ENCODE data around the gene NTRK2.

NTRK2 gene

DNA sequence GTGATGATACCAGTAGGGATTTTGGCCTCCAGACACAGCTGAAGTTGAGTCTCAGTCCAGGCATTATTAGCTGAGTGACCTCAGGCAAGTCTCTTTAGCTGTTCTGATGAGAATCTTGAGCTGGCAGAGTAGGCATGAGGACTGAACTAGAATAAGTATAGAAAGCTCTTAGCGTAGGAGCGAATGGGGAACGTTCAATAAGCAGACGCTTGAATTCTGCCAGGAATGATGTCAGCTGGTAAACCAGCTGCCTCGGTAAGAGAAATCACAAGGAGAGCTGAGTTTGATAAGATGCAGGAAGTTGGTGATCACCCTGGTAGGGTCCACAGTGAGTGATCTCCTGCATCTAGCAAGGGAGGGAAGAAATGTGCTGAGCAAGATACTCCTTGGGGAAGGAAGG is 280.4 kb downstream of the NTRK2 start:
- DNase-seq, result no peak

DNA sequence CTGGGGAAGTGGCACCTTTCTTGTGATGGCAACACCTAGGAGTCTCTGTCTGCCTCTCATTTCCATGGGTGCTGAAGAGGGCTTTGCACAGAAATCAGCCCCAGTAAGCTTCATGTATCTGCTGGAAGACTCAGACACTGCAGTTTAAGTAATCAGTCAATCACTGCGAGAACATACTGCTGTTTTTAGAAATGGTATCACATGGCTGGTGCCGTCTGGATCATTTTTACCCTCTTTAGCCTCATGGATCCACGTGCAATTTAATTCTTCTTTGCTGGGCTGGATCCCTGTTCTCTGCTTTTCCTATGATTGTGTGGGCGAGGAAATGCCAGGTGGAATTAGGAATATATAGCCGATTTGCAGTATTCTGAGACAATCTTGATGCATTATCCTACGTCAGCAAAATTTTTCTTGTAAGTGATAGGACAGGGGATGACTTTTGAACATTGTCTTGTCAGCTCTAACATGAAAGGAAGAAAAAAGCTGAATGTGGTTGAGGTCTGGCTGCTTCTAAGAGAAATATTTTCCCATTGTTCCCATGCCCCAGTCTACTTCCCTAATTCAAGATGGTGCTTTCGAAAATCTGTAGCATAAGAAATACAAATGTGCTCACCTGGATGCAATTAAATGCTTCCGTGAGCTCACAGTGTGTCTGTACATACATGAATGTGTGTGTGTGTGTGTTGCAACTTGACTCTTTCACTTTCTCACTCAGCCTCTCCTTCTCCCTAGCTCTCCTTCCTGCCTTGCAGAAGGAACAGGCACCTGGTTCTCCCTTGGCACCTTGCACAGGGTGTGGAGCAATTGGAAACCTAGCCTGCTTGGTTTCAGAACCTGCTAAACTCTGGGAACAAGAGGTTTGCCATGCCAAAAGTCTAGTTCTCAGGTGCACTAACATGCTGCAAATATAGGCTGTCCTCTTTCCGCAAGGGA is 281.6 kb downstream of the NTRK2 start:
- DNase-seq, result no peak

DNA sequence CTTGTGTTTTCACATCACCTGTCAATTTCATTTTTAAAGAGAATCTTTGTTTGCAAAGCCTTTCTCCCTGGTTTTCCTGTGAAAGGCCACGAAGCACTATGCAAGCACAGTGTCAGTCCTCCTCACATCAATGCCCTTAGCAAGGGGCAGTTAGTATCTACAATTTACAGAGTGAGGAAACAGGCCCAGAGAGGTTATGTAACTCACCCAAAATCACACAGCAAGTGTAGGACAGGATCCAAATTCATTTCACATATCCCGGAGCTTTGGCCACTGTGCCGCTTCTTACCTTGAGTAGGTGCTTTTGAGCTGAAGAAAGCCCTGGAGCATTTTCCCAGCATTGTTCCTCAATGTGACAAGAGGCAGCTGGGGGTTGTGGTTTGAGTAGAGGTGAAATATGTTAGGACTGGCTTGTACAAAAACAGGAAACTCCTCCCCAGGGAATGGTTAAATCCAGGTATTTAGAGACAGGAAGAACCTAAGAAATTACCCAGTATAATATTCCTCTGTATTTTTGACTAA is 283.8 kb downstream of the NTRK2 start:
- no peak for DNase-seq

DNA sequence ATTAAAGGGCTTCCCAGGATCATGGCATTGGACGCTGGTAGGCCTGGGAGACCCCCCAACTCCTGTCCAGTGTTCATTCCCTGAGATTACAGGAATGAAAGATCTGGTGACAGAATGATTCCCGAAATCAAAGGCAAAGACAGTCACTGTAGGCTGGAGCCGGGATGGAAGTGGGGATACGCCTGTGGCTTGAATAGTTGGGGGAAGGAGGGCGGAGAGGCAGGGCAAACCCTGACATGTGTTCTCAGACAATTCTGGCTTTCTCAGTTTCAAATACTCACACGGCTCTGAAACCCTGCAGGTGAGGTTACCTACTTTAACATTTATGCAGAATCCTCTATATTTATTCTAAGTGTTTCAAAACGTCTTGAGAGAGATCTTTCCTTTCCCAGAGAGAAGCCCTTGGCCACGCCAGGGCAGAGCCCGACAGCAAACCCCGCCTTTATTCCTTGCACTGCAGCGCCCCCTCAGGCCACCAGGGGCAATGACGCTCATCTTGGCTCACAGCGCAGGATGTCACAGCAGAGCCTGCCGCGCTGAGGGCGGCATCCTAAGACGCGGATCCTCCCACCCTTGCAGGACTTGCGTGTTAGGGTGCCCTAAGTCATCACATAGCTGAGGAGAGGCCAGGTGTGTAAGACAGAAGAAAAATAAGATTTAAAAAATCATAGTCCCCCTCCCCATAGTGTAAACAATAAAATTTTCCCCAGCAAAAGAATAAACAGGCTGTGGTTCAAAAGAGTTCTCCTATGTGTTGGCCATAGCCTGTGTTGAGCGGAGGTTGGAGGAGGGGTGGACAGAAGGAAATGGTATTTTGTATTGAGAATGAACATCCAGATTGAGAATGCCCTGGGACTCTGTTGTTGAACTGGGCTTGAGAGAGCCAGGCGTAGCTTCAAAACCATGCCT is 284.5 kb downstream of the NTRK2 start:
- DNase-seq, result peak; percentile 18

DNA sequence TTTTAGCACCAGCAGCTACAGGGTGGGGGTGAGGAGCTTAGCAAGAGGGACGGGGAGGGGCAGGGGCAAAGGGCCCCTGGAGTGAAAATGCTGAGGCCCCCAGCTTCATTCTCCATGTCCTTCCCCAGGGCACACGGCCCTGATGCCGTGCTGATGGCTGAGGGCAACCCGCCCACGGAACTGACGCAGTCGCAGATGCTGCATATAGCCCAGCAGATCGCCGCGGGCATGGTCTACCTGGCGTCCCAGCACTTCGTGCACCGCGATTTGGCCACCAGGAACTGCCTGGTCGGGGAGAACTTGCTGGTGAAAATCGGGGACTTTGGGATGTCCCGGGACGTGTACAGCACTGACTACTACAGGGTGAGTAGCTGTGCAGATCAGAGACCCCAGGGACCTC is 285.6 kb downstream of the NTRK2 start:
- DNase-seq, result no peak

DNA sequence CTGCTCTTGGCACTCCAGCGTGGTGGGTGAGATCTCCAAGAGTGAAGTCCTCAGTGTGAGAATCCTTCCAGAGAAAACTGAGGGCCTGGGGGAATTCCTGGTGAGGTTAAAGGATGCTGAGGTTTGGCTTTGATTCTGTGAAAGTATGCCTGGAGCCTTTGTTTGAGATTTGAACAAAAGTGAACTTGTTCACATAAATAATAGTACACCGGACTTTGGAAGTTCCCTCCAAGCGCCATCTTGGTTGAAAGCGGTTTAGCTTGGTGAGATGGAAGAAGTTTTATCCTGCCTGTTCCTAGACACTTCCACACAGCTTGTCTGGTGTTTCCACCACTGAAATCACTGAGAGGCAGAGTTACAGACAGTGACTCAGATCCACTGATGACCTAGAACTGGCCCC is 286.4 kb downstream of the NTRK2 start:
- DNase-seq, result no peak

DNA sequence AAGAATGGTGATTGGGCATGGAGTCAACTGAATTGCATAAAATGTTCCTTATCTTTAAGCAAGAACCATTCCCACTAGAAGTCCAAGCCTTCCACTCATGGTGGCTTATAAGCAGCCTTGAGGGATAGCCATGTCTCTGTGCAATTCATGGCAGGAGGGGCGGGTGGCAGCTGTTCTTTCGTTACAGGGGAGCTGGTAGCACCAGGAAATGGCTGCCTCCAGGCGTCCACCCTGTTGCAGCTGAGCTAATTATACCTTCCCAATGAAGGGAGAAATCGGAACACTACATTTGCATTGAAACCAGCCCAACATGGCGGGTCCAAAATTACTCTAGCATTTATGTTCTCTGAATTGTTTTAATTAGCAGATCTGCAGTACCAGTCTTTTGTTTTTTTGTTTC is 289.8 kb downstream of the NTRK2 start:
- DNase-seq, result no peak

DNA sequence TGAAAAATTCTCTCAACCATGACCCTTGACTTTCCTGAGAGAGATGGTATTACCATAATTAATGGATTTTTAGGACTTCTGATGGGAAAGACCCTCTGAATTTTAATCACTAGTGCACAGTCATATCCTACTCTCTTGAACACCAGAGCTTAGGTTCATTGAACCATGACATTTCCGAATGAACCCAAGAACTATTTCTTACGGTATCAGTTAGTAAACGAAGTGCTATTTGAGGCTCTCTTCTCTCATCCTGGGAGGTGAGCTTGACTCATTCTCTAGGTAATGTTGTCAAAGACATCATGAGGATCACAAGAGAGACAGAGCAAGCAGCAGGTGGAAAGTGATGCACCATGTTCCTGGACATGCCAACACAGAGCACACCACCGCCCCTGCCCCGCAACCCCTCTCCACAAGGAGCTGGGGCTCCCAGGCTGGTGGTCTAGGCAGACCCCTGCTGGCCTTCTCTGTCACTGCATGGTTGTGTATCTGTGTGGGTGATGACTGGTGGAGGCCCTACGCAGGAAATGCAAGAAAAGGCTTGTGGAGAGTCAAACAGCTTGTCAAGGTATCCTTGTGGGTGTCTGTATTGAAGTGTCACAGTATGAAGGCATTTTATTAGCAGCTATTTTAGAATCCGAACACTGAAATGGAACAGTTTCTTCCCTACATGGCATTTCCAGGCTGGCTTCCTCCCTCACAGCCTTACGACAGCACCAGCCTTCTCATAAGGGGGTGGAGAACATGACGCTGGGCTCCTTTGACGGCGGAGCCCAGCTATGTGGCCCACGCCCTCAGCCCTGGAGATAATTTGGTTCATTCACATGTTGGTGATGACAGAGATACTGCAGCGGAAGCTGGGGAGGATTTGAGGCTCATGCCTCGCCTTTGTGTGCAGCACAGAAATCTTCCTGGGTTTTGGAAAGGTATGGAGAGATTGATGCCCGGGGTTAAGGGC is 297.6 kb downstream of the NTRK2 start:
- DNase-seq, result no peak

DNA sequence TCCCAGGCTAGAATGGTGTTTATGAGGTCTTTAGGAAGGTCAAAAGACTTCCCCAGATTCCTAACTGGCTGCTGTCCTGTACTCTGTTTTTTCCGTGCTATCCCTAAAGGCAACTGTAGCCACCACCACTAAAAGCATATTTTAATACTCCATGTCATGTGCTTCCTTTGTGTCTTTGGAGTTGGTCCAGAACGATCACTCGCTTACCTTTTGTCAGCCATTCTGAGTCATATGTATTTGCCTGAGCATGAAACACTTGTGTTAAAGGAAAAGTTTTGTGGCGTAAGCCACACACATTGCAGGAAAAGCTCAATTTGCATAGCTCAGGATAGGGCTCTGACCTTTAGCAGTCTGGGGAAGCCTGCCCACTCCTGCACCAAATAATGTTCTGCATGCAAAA is 299.6 kb downstream of the NTRK2 start:
- no peak for DNase-seq

DNA sequence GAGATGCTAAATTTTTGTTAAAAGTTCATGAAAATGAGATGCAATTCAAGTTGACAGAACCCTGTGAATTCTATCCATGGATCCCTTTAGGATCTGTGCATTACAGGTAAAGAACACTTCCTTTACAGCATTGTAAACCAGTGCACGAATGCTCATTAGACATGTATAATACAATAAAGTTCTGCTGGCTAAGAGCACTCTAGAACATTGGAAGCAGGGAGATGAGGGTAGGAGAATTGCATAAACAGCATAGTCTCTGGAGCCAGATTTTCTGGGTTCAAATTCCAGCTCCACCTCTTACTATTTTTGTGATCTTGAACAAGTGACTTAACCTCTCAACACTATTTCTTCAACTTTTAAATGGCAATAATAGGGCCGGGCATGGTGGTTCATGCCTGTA is 300.2 kb downstream of the NTRK2 start:
- DNase-seq, result no peak

DNA sequence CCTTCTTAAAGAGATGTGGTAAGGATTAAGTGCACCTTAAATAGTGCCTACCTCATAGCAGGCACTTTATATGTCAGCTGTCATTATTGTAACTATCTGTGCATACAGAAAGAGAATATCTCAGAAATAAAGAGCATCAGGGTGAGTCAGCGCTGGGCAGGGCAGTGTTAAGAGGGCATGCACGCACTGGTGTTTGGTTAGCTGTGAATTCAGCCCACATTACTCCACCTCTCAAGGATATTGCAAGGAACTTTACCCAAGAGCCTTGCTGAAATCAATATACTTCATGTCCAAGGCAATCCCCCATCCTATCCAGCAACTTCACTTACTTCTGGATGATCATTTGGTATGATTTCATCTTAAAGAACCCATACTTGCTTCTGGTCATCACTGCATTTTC is 300.9 kb downstream of the NTRK2 start:
- no peak for DNase-seq

DNA sequence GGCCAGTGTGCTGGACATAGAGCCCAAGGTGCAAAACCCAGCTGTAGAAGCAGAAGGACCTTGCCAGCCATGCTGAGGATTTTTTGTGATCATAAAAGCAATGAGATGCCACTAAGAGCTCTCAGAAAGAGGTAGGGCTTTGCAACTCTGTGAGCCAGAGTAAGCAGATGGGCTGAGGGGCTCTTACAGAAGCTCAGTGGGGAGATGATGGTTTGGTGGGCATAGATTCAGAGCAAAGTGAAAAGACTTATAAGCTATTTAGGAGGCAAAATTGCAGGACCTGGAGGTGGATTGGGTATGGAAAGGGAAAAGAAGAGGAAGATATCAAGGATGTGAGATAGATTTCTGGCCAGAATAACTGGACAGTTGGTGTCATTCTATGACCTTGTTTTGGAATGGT is 302.0 kb downstream of the NTRK2 start:
- DNase-seq, result no peak

DNA sequence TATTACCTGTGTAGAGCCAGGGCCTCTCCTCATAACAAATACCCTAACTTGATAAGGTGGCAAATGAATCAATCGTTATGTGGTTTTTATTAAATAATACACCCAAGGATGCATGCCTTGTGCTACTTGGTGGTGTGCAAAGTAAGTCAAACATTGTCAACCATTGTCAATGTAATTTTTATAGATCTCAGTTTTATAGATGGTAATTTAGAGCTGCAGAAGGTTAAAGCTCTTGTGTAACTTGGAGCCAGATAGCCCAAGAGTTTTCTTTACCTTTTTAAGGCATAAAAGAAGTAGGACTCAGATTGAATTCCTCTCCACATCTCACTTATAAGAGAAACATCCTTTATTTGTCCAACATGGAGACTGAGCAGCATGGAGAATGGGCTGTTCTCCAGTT is 304.7 kb downstream of the NTRK2 start:
- DNase-seq, result no peak

DNA sequence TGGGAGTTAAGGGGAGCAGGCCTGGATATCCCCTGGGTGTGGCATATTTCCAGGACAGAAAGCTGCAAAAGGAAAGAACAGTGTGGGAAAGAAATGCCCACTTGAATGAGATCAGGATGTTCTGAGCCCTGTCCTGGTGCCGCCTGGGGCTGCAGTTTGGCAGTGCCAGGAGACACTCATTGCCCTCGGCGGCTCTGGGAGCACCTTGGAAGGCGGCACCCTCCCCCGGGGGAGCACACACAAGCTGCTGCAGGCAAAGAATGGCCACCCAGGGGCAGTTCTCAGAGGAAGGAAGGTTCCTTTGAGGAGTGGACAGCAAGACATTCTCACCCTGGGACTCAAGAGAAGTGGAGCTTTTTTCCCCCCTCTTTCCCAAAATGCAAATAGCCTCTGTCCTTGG is 305.3 kb downstream of the NTRK2 start:
- no peak for DNase-seq

DNA sequence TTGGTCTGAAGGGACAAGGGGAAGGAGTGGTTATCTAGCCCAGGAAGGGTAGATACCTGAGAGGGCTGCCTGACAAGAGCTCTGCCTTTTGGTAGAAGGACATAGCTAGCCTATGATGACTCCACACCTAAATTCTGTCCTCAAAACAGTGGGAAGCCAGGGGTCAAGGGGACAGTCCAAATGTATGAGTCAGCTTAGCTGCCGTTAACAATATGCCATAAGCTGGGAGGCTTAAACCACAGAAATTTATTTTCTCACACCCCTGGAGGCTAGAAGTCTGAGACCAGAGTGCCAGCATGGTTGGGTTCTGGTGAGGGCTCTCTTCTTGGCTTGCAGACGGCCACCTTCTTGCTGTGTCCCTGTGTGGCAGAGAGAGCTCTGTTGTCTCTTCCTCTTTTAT is 306.4 kb downstream of the NTRK2 start:
- no peak for DNase-seq

DNA sequence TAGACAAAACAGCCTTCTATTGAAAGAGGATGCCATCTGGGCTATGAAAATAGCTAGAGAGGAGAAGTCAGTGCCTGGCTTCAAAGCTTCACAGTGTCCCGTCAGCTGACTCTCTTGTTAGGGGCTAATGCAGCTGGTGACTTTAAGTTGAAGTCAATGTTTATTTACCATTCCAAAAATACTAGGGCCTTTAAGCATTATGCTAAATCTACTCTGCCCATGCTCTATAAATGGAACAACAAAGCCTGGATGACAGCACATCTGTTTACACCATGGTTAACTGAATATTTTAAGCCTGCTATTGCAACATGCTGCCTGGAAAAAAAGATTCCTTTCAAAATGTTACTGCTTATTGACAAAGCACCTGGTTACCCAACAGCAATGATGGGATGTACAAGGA is 309.1 kb downstream of the NTRK2 start:
- no peak for DNase-seq

DNA sequence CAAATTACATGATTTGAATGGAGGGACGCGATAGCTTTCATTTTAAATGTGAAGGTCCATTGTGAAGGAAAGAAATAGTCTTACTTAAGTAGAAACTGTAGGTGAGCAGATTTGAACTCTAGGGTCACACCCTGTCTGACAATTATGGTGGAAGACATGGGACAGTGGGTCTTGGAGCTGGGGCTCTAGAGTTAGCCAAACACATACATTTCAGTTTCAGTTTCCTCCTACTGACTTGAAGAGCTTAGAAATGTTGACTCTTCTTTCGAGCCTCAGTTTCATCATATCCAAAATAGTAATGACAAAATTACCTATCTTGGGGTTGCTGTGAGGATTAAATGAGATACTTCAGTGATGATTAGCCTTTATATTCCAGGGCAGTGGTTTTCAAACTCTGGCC is 314.2 kb downstream of the NTRK2 start:
- DNase-seq, result no peak

DNA sequence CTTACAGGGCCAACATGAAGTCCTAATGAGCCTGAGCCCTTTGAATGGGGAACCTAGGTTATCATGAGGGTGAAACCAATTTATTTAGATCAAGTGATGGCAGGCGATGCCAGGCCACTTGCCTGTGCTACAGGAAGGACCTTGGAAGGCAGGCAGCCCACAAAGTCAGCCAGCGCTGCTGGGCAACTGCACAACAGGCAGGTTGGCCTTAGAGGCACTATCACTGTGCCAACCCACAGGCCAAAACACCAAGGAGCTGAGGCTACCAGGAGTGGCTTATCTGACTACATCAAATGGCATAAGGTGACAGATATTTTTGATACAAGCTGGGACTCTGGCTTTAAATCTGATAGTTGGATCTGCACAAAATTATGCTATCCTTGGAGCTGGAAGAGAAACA is 319.1 kb downstream of the NTRK2 start:
- no peak for DNase-seq

DNA sequence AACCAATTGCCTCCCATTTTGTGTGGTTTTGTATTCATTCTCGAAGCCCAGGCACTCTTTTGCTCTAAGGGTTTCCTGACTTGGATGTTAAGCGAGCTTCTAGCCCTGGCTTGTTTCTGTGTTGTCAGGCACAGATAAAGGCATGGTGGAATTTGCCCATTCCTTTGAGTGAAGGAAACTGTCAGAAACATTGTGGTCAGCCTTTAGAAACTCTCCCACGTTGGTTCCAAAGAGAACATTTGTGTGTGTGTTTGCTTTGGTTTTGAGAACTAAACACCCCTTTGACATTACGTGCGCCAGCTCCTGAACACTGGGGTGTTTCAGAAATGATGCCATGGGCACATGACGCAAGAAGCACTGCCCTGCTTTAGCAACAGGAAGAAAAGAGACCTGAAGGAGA is 320.9 kb downstream of the NTRK2 start:
- DNase-seq, result no peak

DNA sequence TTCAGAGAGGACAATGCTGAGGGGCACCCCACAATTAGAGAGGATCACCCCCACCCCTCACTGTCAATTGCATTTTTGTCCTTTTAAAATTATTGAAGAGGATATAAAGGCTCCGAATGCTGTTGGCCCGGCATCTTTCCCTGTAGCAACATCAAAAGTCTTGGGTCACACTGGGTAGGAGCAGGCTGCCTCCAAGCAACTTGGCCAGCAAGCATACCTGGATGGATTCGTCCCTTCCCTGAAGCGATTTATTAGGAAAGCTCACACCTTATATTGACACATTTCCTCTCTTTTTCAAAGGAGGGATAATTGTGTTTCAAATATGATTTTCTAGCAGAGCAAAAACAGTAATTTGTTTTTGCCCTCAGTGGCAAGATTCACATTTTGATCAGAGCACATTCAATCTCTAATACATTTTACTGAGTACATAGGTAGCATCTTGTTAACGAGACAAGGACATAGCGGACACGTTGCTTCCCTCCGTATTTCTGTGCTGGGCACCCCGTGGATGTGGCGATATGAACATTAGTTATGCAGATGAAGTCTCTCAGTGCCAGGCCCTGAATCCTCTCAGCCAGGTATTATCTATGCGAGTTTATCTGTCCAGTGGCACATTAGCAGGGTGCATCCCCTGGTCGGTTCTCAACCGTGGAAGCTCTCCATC is 321.5 kb downstream of the NTRK2 start:
- no peak for DNase-seq

DNA sequence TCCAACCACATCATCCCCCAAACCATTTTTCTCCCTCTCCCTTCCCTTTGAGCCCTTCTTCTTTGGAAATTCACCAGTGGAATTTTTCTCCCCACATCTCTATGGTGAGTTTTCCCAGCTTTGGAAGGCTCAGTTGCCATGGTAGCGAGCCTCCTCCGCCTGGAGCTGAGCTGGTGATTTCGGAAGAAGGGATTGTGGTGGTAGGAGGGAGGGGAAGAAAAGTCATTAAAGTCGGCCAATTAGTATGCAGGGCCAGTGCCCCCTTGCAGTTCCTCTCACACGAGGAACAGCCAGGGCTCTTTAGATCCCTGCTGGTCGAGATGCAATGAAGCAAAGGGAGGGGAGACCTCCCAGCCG is 322.0 kb downstream of the NTRK2 start:
- no peak for DNase-seq

DNA sequence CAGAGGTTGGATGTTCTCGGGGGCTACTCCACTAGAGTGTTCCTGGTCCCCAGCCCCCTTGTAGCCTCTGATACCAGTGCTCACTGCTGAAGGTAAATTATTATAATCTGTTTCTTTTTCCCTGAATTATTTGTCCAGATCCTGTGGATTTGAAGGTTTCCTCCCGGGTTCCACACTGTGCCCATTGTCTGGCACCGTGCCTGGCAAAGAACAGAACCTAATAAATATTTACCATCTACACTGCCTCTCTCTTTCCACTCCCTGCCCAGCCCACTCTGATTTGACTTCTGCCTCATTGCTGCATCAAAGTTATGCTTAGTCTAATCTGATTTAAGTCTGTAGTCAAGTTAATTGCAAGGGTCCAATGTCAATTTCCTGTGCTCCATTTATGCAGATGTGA is 322.9 kb downstream of the NTRK2 start:
- DNase-seq, result no peak

All from MV-4-11 (cell line).